GM10847 (cell line): ENCODE measurements around the gene NARF.

Experiments used
- POLR2A ChIP-seq: IDR thresholded peaks from 2 replicates; pipeline ENCODE4 v1.6.1; 2011; ENCODE audit not compliant: insufficient read length; ENCODE audit errors: extremely low read depth

The NARF gene

GRCh38 chr17:82424001-82424862 lies 34.3 kb upstream of the NARF start:
- TF ChIP-seq POLR2A = no peak

- no peak for TF ChIP-seq POLR2A
Measured at GRCh38 chr17:82424863-82425159, 33.7 kb upstream of the NARF start.

- TF ChIP-seq POLR2A = no peak
Measured at GRCh38 chr17:82428546-82428945, 30.0 kb upstream of the NARF start.

GRCh38 chr17:82429824-82430223 lies 28.7 kb upstream of the NARF start:
- TF ChIP-seq POLR2A = no peak

GRCh38 chr17:82432017-82432416 lies 26.5 kb upstream of the NARF start:
- no peak for TF ChIP-seq POLR2A

- TF ChIP-seq POLR2A = no peak
Measured at GRCh38 chr17:82433560-82434215, 24.9 kb upstream of the NARF start.

- TF ChIP-seq POLR2A = no peak
Measured at GRCh38 chr17:82434216-82434565, 24.4 kb upstream of the NARF start.

- TF ChIP-seq POLR2A = no peak
Measured at GRCh38 chr17:82435103-82435502, 23.4 kb upstream of the NARF start.

GRCh38 chr17:82435601-82436583 lies 22.6 kb upstream of the NARF start:
- no peak for TF ChIP-seq POLR2A

GRCh38 chr17:82436601-82437324 lies 21.8 kb upstream of the NARF start:
- TF ChIP-seq POLR2A = no peak

- no peak for TF ChIP-seq POLR2A
Measured at GRCh38 chr17:82437325-82437668, 21.2 kb upstream of the NARF start.

GRCh38 chr17:82438401-82439193 lies 19.9 kb upstream of the NARF start:
- peak; percentile 3 for TF ChIP-seq POLR2A

- no peak for TF ChIP-seq POLR2A
Measured at GRCh38 chr17:82439194-82439828, 19.2 kb upstream of the NARF start.

GRCh38 chr17:82439829-82440365 lies 18.6 kb upstream of the NARF start:
- TF ChIP-seq POLR2A = no peak
